GM23338 (cell line): ENCODE measurements around the gene DLG2. TPM values are rescaled to one million over a fixed set of nuclear protein-coding genes. Genes with fewer than 3 reads are reported as not detected.

Source experiments
- ATAC-seq: fragments of 200-7000 bp; cut with Tn5 transposase; 3 replicates; pipeline ENCODE4 v1.9.1; 2020
- DNase-seq: peaks from one replicate; pipeline ENCODE4 v3.0.0-alpha.2; 2015; ENCODE audit warnings: low spot score
- H2AFZ ChIP-seq: fragments of 200-600 bp; sonication (generic); 2 replicates; pipeline ENCODE4 v1.8.0; 2016; ENCODE audit warnings: antibody characterized with exemption, mild to moderate bottlenecking, moderate library complexity
- H3F3A ChIP-seq: fragments of 200-600 bp; sonication (generic); replicated peaks from 2 replicates; pipeline ENCODE4 v1.8.0; 2017; ENCODE audit warnings: antibody characterized with exemption, mixed run types, low read depth
- H3K27ac ChIP-seq: fragments of 200-600 bp; sonication (generic); 2 replicates; pipeline ENCODE4 v1.6.1; 2016; ENCODE audit warnings: low read depth
- H3K27me3 ChIP-seq: fragments of 200-600 bp; sonication (generic); 2 replicates; pipeline ENCODE4 v1.8.0; 2016; ENCODE audit warnings: mild to moderate bottlenecking, mixed run types, moderate library complexity; ENCODE audit not compliant: insufficient read depth
- H3K36me3 ChIP-seq: fragments of 200-600 bp; sonication (generic); 2 replicates; pipeline ENCODE4 v1.8.0; 2016; ENCODE audit warnings: mild to moderate bottlenecking; ENCODE audit not compliant: insufficient read depth
- H3K4me1 ChIP-seq: fragments of 200-600 bp; sonication (generic); 2 replicates; pipeline ENCODE4 v1.8.0; 2016; ENCODE audit warnings: mild to moderate bottlenecking, moderate library complexity; ENCODE audit not compliant: insufficient read depth
- H3K4me2 ChIP-seq: fragments of 200-600 bp; sonication (generic); 2 replicates; pipeline ENCODE4 v1.7.1; 2017; ENCODE audit warnings: mixed run types
- H3K4me3 ChIP-seq: fragments of 200-600 bp; sonication (generic); 2 replicates; pipeline ENCODE4 v1.6.1; 2016; ENCODE audit warnings: mixed run types
- H3K79me2 ChIP-seq: fragments of 200-600 bp; sonication (generic); replicated peaks from 2 replicates; pipeline ENCODE4 v1.8.0; 2017; ENCODE audit warnings: mild to moderate bottlenecking; ENCODE audit not compliant: insufficient read depth
- H3K9me2 ChIP-seq: fragments of 200-600 bp; sonication (generic); 2 replicates; pipeline ENCODE4 v1.8.0; 2017; ENCODE audit not compliant: insufficient read depth
- H4K20me1 ChIP-seq: fragments of 200-600 bp; sonication (generic); replicated peaks from 2 replicates; pipeline ENCODE4 v1.8.0; 2017; ENCODE audit warnings: mild to moderate bottlenecking; ENCODE audit not compliant: insufficient read depth
- H3K27ac Mint-ChIP-seq: 2 replicates; pipeline ENCODE4 v1.8.0; 2020; ENCODE audit warnings: inconsistent platforms, mild to moderate bottlenecking, moderate library complexity, mixed read lengths
- H3K27me3 Mint-ChIP-seq: 3 replicates; pipeline ENCODE4 v1.8.0; 2022; ENCODE audit warnings: low read depth, mild to moderate bottlenecking, moderate library complexity, mixed read lengths, inconsistent platforms; ENCODE audit not compliant: insufficient read depth, poor library complexity
- H3K36me3 Mint-ChIP-seq: 3 replicates; pipeline ENCODE4 v1.8.0; 2021; ENCODE audit warnings: low read depth, mild to moderate bottlenecking, inconsistent platforms, moderate library complexity, mixed read lengths
- H3K4me1 Mint-ChIP-seq: 3 replicates; pipeline ENCODE4 v1.8.0; 2020; ENCODE audit warnings: mild to moderate bottlenecking, inconsistent platforms, mixed read lengths
- H3K4me3 Mint-ChIP-seq: 3 replicates; pipeline ENCODE4 v1.8.0; 2021; ENCODE audit warnings: moderate library complexity, mild to moderate bottlenecking, inconsistent platforms, mixed read lengths
- H3K9me3 Mint-ChIP-seq: 3 replicates; pipeline ENCODE4 v1.8.0; 2020; ENCODE audit warnings: moderate library complexity, mild to moderate bottlenecking, inconsistent platforms, mixed read lengths
- CREB1 ChIP-seq: fragments of 250-450 bp; sonication (Bioruptor Pico); IDR thresholded peaks from 2 replicates; pipeline ENCODE4 v1.5.0; 2020; ENCODE audit warnings: low read depth, mild to moderate bottlenecking, moderate library complexity
- ETS1 ChIP-seq: IDR thresholded peaks from 2 replicates; pipeline ENCODE4 v1.6.1; 2016; ENCODE audit warnings: antibody characterized with exemption
- EZH2phosphoT487 ChIP-seq: fragments of 200-600 bp; sonication (generic); IDR thresholded peaks from one replicate; pipeline ENCODE4 v1.8.1; 2018; ENCODE audit warnings: antibody characterized with exemption; ENCODE audit not compliant: unreplicated experiment
- JUNB ChIP-seq: IDR thresholded peaks from one replicate; pipeline ENCODE4 v1.6.1; 2016; ENCODE audit warnings: antibody characterized with exemption; ENCODE audit not compliant: unreplicated experiment
- REST ChIP-seq: IDR thresholded peaks from one replicate; pipeline ENCODE4 v1.6.1; 2018; ENCODE audit warnings: antibody characterized with exemption; ENCODE audit not compliant: unreplicated experiment
- ZNF114 ChIP-seq: fragments of 250-450 bp; sonication (Bioruptor Pico); IDR thresholded peaks from 2 replicates; pipeline ENCODE4 v1.5.0; 2020; ENCODE audit warnings: mild to moderate bottlenecking, moderate library complexity
- ZNF331 ChIP-seq: fragments of 250-450 bp; sonication (Bioruptor Pico); IDR thresholded peaks from 2 replicates; pipeline ENCODE4 v1.5.0; 2020; ENCODE audit warnings: low read depth, mild to moderate bottlenecking, moderate library complexity
- ZNF462 ChIP-seq: fragments of 250-450 bp; sonication (Bioruptor Pico); IDR thresholded peaks from 2 replicates; pipeline ENCODE4 v1.5.0; 2020; ENCODE audit warnings: mild to moderate bottlenecking, moderate library complexity
- polyA plus RNA-seq: library from polyadenylated mRNA; unstranded; fragments of >200 nt; fragmentation: Nextera tagmentation; extraction: Ambion mirVana; gene quantifications from 2 replicates; pipeline ENCODE4 v1.2.1, GENCODE V29; 2016
- total RNA-seq: library from RNA; depleted of rRNA; stranded (reverse); fragments of >200 nt; shearing (Covaris generic); gene quantifications from 2 replicates; pipeline ENCODE4 v1.2.3, GENCODE V29; 2014

DLG2 gene
- total and polyA plus RNA-seq, 2 experiments from 2014 or later: 19.8 to 21.5 TPM

- TF ChIP-seq REST: no peak
- no peak for TF ChIP-seq ZNF462
- TF ChIP-seq JUNB: no peak
These were observed 599.8 kb downstream of the DLG2 start (continued) for GRCh38 chr11:85027346-85027745.

DNA sequence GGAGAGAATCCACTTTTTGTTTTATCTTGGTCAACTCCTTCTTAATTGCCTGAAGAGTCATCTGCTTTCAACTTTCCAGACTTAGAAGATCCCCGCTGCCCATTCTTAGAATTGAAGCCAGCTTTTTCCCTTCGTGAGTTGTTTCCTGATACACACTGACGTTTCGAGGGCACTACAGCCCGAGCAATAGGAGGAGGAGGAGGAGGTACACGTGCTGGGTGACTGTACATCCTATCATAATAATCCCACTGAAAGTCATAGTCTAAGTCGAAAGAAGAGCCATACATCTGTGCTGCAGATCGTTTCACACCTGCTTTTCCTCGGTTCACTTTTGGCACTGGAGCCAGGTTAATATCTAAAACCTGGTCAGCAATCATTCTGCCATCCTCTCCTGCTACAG lies 606.1 kb downstream of the DLG2 start:
- no peak overlapping the region for H3K27ac ChIP-seq
- Mint-ChIP-seq H3K36me3 (no peaks in the 10 kb centered on the region), H3K27me3 (no peaks in the 10 kb centered on the region), H3K4me3 (no peak overlapping the region), H3K27ac (no peak overlapping the region), H3K4me1 (peaks cover 9% of the 10 kb centered on the region), H3K9me3 (no peaks in the 10 kb centered on the region; the same call in 2 of the 3 replicates)
- H3K9me2 ChIP-seq: no peaks in the 10 kb centered on the region
- H4K20me1 ChIP-seq: no peaks in the 10 kb centered on the region
- TF ChIP-seq CREB1 (CRISPR knock-in tag) (no peak), JUNB (no peak), ETS1 (no peak), ZNF331 (CRISPR knock-in tag) (no peak), ZNF114 (no peak), EZH2phosphoT487 (no peak)
- H3F3A ChIP-seq: no peaks in the 10 kb centered on the region
- peaks cover 7% of the 10 kb centered on the region; the same call in 1 of the 2 replicates for H3K4me1 ChIP-seq
- no peaks in the 10 kb centered on the region for H3K79me2 ChIP-seq
- H3K4me3 ChIP-seq: no peak overlapping the region
- no peaks in the 10 kb centered on the region for H3K27me3 ChIP-seq
- DNase-seq (no peak), ATAC-seq (no peak)
- H2AFZ ChIP-seq: no peak overlapping the region
- H3K4me2 ChIP-seq: no peak overlapping the region
- H3K36me3 ChIP-seq: no peaks in the 10 kb centered on the region
